NT2/D1 (cell line): ENCODE data around the gene PYDC1.

Source experiments
- YY1 ChIP-seq: IDR thresholded peaks from 2 replicates; pipeline ENCODE4 v1.6.1; 2011; ENCODE audit not compliant: insufficient read length, insufficient read depth
- ZNF274 ChIP-seq: IDR thresholded peaks from 2 replicates; pipeline ENCODE4 v1.6.1; 2011; ENCODE audit warnings: mild to moderate bottlenecking, low read depth, low read length

DNA sequence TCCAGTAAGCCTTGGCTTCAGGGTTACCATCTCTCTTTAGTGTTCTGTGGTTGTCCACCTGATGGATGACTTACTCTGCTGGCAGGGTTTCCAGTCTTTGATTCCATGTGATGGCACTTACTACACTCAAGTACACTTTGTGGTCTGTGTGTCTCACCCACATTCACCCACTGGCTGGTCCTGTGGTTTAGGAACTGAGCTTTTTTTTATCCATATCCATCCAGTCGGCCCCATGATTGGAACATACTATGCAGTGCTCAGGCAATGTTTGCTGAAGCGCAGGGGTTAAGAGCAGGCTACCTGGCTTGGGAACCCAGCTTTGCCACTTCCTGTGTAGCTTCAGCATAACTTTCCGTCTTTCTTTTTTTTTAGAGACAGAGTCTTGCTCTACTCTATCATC lies 39.8 kb downstream of the PYDC1 start:
- TF ChIP-seq YY1 = no peak
- no peak for TF ChIP-seq ZNF274
